Psoas muscle (tissue), 8 donors: ENCODE results near the gene DUOX2. TPM values are rescaled to one million over a fixed set of nuclear protein-coding genes. Genes with fewer than 3 reads are reported as not detected.

ENCODE experiments used
- ATAC-seq, 4 donors: fragments of 200-7000 bp; cut with Tn5 transposase; one replicate each; pipeline ENCODE4 v1.9.1; 2020; ENCODE audit warnings: moderate library complexity in 3 of 4, mild to moderate bottlenecking in 2 of 4
- DNase-seq, 2 donors: peaks; one replicate each; pipeline ENCODE4 v3.0.0-alpha.2; 2020
- H3K27ac ChIP-seq: fragments of 200-600 bp; one replicate; pipeline ENCODE4 v1.8.0; 2022
- H3K27me3 ChIP-seq, 3 donors: fragments of 200-600 bp in 1 of 3; one replicate each; pipeline versions ENCODE4 v1.6.1 to v1.8.0; 2013 to 2022; ENCODE audit warnings: low read length in 2 of 3, mild to moderate bottlenecking in 2 of 3, moderate library complexity in 1 of 3; ENCODE audit not compliant: insufficient read depth in 3 of 3
- H3K36me3 ChIP-seq, 2 donors: fragments of 200-600 bp in 1 of 2; one replicate each; pipeline versions ENCODE4 v1.6.1 to v1.8.0; 2013 to 2022; ENCODE audit warnings: low read depth in 1 of 2, mild to moderate bottlenecking in 1 of 2, moderate library complexity in 1 of 2; ENCODE audit not compliant: insufficient read depth in 1 of 2
- H3K4me1 ChIP-seq: fragments of 200-600 bp; one replicate; pipeline ENCODE4 v1.8.0; 2022
- H3K4me3 ChIP-seq: fragments of 200-600 bp; one replicate; pipeline ENCODE4 v1.8.0; 2022; ENCODE audit warnings: mild to moderate bottlenecking
- H3K9me3 ChIP-seq: fragments of 200-600 bp; one replicate; pipeline ENCODE4 v1.8.0; 2022
- WGBS, 3 donors: extraction: QIAGEN DNeasy Blood & Tissue Kit; methylation state at CpG; one replicate each; pipeline versions ENCODE4 v1.1.6 to v1.1.7; 2013; 5-methylcytosine and 5-hydroxymethylcytosine counted together
- intact Hi-C, 2 donors: fragments of 100-400 bp; cut with DNase I; formaldehyde crosslinking; loops; one replicate each; pipeline versions ENCODE4 v1.11.0 to v1.14.2; 2022
- polyA plus RNA-seq, 3 donors: library from polyadenylated mRNA; stranded (reverse); fragments of 200-250 nt; gene quantifications; one replicate each; pipeline ENCODE4 v1.2.3, GENCODE V29; 2013
- total RNA-seq, 4 donors: library from RNA; stranded (reverse); fragmentation: NEBNext Ultra II Directional in 2 of 4; extraction: Animal tissue kit (Norgen Biotek cat#: 25700) in 2 of 4; gene quantifications; one replicate each; pipeline versions ENCODE4 v1.2.1 to v1.2.4, GENCODE V29; 2021 to 2023
- TF ChIP-seq, protein P1 (sequence below): fragments of 200-600 bp; IDR thresholded peaks from one replicate; pipeline ENCODE4 v1.8.0; 2022; ENCODE audit warnings: antibody characterized with exemption
- donor health status: healthy with polysubstance abuse.
- donor health status: DM: no; HTN: no; CAD: no; lungs with moderate emphysema.
- donor health status: Bipolar disorder and iron deficiency.
- donor health status: healthy.
- donor health status: DM: yes; HTN: yes; CAD: no.
- donor health status: DM: no; HTN: no; CAD: no.
- donor health status: DM: no; HTN: no; CAD: no.
- donor health status: DM: yes; HTN: yes; CAD: no.

DUOX2 gene
- total and polyA plus RNA-seq, 7 donors, result 0.01 to 0.73 (median 0.04) TPM; not detected in 2

DNA sequence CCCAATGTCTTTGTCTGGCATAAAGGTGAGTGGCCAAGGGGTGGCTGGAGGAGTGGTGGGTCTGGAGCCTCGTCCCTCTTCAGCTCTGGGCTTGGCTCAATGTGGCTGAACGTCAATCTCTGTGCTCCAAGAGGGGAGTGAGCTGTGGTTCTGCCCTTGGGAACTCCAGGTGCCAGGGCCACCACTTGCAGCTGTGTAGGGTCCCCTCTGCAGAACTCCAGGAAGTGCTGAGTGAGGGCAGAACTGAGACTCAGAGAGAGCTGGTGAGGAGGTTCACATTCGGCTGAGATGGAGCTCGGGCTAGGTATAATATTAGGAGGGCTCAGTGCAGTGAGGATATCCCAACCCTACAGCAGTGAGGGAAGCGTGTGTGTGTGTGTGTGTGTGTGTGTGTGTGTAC is 27.4 kb upstream of the DUOX2 start:
- ATAC-seq (no peak), DNase-seq (no peak)
- peaks cover 0 to 5% (median 2%) of the 10 kb centered on the region in 3 donors for H3K27me3 ChIP-seq
- H3K36me3 ChIP-seq, result no peaks in the 10 kb centered on the region
- H3K9me3 ChIP-seq, result no peaks in the 10 kb centered on the region
- H3K27ac ChIP-seq, result no peak overlapping the region
- H3K4me3 ChIP-seq, result no peak overlapping the region
- H3K4me1 ChIP-seq, result no peaks in the 10 kb centered on the region
- 77 to 81% (median 78%) methylated on average over 4 to 5 of the region's 5 CpGs for WGBS, 3 donors
- intact Hi-C loops, result no loop called here
- TF ChIP-seq, protein P1, sequence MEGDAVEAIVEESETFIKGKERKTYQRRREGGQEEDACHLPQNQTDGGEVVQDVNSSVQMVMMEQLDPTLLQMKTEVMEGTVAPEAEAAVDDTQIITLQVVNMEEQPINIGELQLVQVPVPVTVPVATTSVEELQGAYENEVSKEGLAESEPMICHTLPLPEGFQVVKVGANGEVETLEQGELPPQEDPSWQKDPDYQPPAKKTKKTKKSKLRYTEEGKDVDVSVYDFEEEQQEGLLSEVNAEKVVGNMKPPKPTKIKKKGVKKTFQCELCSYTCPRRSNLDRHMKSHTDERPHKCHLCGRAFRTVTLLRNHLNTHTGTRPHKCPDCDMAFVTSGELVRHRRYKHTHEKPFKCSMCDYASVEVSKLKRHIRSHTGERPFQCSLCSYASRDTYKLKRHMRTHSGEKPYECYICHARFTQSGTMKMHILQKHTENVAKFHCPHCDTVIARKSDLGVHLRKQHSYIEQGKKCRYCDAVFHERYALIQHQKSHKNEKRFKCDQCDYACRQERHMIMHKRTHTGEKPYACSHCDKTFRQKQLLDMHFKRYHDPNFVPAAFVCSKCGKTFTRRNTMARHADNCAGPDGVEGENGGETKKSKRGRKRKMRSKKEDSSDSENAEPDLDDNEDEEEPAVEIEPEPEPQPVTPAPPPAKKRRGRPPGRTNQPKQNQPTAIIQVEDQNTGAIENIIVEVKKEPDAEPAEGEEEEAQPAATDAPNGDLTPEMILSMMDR, result no peak

DNA sequence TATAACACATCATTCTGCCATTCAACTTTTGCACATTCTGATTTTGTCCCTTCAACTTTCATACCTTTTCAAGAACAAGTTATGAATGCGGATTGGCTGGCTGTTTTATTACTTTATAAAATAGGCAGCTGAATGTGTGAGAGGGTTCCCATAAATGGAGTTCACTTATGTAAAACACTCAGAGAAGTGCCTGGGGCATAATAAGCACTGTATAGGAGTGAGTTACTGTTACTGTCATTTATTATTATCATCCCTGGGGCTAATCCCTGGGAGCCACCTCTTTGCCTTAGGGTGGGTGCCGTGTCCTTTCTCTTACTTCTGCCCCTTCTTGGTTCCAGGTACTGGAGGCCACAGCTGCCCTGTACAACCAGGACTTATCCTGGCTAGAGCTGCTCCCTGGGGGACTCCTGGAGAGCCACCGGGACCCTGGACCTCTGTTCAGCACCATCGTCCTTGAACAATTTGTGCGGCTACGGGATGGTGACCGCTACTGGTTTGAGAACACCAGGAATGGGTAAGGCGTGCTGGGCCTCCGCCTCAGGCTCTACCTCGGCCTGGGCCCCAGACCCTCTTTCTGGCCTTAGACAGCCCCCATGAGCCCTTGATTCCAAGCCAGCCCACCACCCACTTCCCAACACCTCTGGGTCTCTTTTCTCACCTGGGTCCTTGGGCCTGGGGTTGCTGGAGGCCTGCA is 26.7 kb upstream of the DUOX2 start:
- ATAC-seq, result no peak
- Histone ChIP-seq H3K4me1 (no peaks in the 10 kb centered on the region), H3K36me3 (no peaks in the 10 kb centered on the region), H3K27ac (no peak overlapping the region), H3K27me3 (peaks cover 0 to 11% (median 3%) of the 10 kb centered on the region in 3 donors), H3K9me3 (no peaks in the 10 kb centered on the region), H3K4me3 (no peak overlapping the region)
- 92 to 97% (median 94%) methylated on average over 10 of the region's 10 CpGs for WGBS, 3 donors
- DNase-seq, result no peak
- intact Hi-C loops, result no loop called here
- TF ChIP-seq, protein P1, result no peak

DNA sequence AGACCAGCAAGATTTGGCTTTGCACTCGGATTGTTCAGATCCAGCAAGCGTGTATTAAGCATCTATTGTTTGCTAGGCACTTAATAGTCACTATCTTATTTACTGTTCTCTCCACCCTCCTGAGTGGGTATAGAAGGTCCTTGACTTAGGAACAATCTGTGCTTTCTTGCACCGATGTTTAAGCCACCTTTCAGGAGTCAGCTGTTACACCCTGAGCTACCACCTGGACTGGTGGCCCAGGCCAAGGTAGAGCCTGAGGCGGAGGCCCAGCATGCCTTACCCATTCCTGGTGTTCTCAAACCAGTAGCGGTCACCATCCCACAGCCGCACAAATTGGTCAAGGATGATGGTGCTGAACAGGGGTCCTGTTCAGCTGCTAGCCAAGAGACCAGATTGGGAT is 25.8 kb upstream of the DUOX2 start:
- H3K27me3 ChIP-seq, result peaks cover 0 to 18% (median 10%) of the 10 kb centered on the region in 3 donors
- TF ChIP-seq, protein P1, result no peak
- peaks cover 3% of the 10 kb centered on the region for H3K4me1 ChIP-seq
- H3K27ac ChIP-seq, result no peak overlapping the region
- intact Hi-C loops, result no loop called here
- H3K4me3 ChIP-seq, result no peak overlapping the region
- WGBS, 3 donors, result 80 to 92% (median 82%) methylated on average over 6 of the region's 6 CpGs
- ATAC-seq (no peak), DNase-seq (no peak)
- H3K9me3 ChIP-seq, result no peaks in the 10 kb centered on the region
- no peaks in the 10 kb centered on the region for H3K36me3 ChIP-seq

DNA sequence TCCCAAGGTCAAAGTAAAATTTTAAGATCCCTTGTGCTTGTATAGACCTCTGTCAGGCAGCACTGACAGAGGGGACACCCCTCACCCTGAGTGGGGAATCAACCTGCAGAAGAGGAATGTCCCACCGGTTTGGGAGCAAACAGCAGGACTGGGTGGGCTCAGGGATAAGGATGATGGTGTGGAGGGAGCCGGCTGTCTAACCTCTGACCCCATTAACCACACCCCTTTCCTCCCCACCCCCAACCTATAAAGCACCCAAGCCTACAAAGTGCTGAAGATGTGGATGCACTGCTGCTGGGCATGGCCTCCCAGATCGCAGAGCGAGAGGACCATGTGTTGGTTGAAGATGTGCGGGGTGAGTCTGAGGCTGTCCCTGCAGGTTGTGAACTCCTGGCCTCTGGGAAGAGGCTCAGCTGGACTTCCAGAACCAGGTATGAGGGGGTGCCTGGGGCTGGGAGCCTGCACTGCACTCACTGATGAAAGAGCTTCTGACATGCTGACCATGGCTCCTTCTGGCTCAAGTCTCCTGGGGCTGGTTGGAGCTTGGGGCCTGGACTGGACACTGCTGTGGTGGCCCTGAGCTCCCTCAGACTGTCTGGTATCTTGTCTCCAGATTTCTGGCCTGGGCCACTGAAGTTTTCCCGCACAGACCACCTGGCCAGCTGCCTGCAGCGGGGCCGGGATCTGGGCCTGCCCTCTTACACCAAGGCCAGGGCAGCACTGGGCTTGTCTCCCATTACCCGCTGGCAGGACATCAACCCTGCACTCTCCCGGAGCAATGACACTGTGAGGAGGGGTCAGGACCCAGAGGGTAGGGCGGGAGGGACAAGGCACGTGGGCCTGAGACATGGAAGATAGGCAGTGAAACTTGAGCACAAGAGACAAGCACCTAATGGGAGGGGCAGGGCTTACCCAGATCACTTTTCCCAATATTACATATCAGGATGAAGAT is 25.1 kb upstream of the DUOX2 start:
- 50 to 61% (median 56%) methylated on average over 12 of the region's 12 CpGs for WGBS, 3 donors
- intact Hi-C loops, result no loop called here
- no peak for ATAC-seq

More for the DNA sequence above, 25.1 kb upstream of the DUOX2 start:
- DNase-seq, result no peak
- H3K4me3 ChIP-seq, result no peak overlapping the region
- H3K27ac ChIP-seq, result no peak overlapping the region
- TF ChIP-seq, protein P1, result no peak
- peaks cover 0 to 24% (median 15%) of the 10 kb centered on the region in 3 donors for H3K27me3 ChIP-seq
- peaks cover 3% of the 10 kb centered on the region for H3K4me1 ChIP-seq
- no peaks in the 10 kb centered on the region for H3K36me3 ChIP-seq
- no peaks in the 10 kb centered on the region for H3K9me3 ChIP-seq
